ENCODE data around the gene HIVEP3. TPM values are rescaled to one million over a fixed set of nuclear protein-coding genes. Genes with fewer than 3 reads are reported as not detected.

HIVEP3 gene
- total RNA-seq, 3 donors from 2014 or later = 4.9 to 6.5 (median 6.1) TPM

- no peak for ATAC-seq
- intact Hi-C loops (cut with DNase I, micrococcal nuclease) = no loop called here
- Histone ChIP-seq H3K4me3 (no peak overlapping the region), H3K4me1 (ENCODE audit: low read depth) (peaks cover 31% of the 10 kb centered on the region), H3K9me3 (no peaks in the 10 kb centered on the region), H3K36me3 (ENCODE audit: low read depth) (no peaks in the 10 kb centered on the region)
- DNase-seq = no peak
- TF ChIP-seq CTCF (IDR thresholded peaks at IDR 0.05) = no peak
Observed at GRCh38 chr1:41483960-41484401, 434.7 kb downstream of the HIVEP3 start.

- peak in 1 of 3 donors; percentile 39 for DNase-seq
- Histone ChIP-seq H3K4me1 (ENCODE audit: low read depth) (peaks cover 31% of the 10 kb centered on the region), H3K4me3 (no peak overlapping the region), H3K9me3 (no peaks in the 10 kb centered on the region), H3K36me3 (ENCODE audit: low read depth) (no peaks in the 10 kb centered on the region)
- ATAC-seq = no peak
- no peak for TF ChIP-seq CTCF (IDR thresholded peaks at IDR 0.05)
- intact Hi-C loops (cut with DNase I, micrococcal nuclease) = no loop called here
Observed at GRCh38 chr1:41483001-41483850, 435.5 kb downstream of the HIVEP3 start.

GRCh38 chr1:41482001-41482765, 436.5 kb downstream of the HIVEP3 start:
- TF ChIP-seq CTCF (IDR thresholded peaks at IDR 0.05) = no peak
- intact Hi-C loops (cut with DNase I, micrococcal nuclease) = no loop called here
- H3K4me3 ChIP-seq = no peak overlapping the region
- no peaks in the 10 kb centered on the region for H3K9me3 ChIP-seq
- ATAC-seq = peak; percentile 62
- H3K36me3 ChIP-seq (ENCODE audit: low read depth) = no peaks in the 10 kb centered on the region
- DNase-seq = peak; percentile 88 to 92 (median 92)
- H3K4me1 ChIP-seq (ENCODE audit: low read depth) = peaks cover 34% of the 10 kb centered on the region

- H3K4me3 ChIP-seq = no peak overlapping the region
- DNase-seq (peak in 2 of 3 donors; percentile 36 to 51), ATAC-seq (no peak)
- no peak for TF ChIP-seq CTCF (IDR thresholded peaks at IDR 0.05)
- no peaks in the 10 kb centered on the region for H3K36me3 ChIP-seq (ENCODE audit: low read depth)
- intact Hi-C loops (cut with DNase I, micrococcal nuclease) = no loop called here
- peaks cover 41% of the 10 kb centered on the region for H3K4me1 ChIP-seq (ENCODE audit: low read depth)
- H3K9me3 ChIP-seq = no peaks in the 10 kb centered on the region
Observed at GRCh38 chr1:41481109-41481775, 437.5 kb downstream of the HIVEP3 start.

- H3K4me3 ChIP-seq = no peak overlapping the region
- H3K36me3 ChIP-seq (ENCODE audit: low read depth) = no peaks in the 10 kb centered on the region
- no peaks in the 10 kb centered on the region for H3K9me3 ChIP-seq
- H3K4me1 ChIP-seq (ENCODE audit: low read depth) = peaks cover 41% of the 10 kb centered on the region
- no peak for ATAC-seq
- peak in 2 of 3 donors; percentile 22 to 23 for DNase-seq
- TF ChIP-seq CTCF (IDR thresholded peaks at IDR 0.05) = no peak
- intact Hi-C loops (cut with DNase I, micrococcal nuclease) = no loop called here
Observed at GRCh38 chr1:41480204-41481108, 438.3 kb downstream of the HIVEP3 start.

All from mucosa of descending colon (tissue), 3 donors.